Measurements from ENCODE around the gene TSPAN16.

The TSPAN16 gene

DNA sequence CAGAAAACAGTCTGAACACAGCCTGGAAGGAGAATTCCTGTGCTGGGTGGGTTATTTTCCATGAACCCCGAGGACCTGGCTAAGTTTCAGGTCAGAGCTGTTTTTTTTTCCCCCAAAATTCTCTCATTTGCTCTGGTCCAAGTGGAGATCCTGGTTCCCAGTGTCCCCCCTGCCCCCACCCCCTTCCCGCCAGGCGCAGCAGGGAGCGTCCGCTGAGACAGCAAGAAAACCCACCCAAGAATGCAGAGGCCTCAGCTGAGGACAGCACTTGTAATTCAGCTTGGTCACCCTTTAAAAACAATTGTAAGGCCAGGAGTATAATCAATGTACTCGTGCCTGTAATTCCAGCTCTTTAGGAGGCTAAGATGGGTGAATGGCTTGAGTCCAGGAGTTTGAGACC lies 11.4 kb upstream of the TSPAN16 start:
- ATAC-seq (ENCODE audit: insufficient read depth, low read depth) (no peak), DNase-seq (no peak)
- H3K9me3 ChIP-seq (ENCODE audit: insufficient read depth, low read length, severe bottlenecking): no peaks in the 10 kb centered on the region
- no peaks in the 10 kb centered on the region for H3K27me3 ChIP-seq (ENCODE audit: insufficient read depth, low read length, poor library complexity)
- H3K4me1 ChIP-seq (ENCODE audit: insufficient read depth, low read length): peaks cover 20% of the 10 kb centered on the region
- no peak overlapping the region for H3K4me3 ChIP-seq (ENCODE audit: low read depth in 1 of 2, low read length in 2 of 2)
- no peak overlapping the region for H3K9ac ChIP-seq (ENCODE audit: low read depth, low read length)
- H2AFZ ChIP-seq (ENCODE audit: low read depth, low read length): no peak overlapping the region
- H4K20me1 ChIP-seq (ENCODE audit: insufficient read depth, low read length): no peaks in the 10 kb centered on the region
- H3K4me2 ChIP-seq (ENCODE audit: insufficient read depth, low read length): no peak overlapping the region
- no peaks in the 10 kb centered on the region for H3K36me3 ChIP-seq (ENCODE audit: insufficient read depth, low read length)
- H3K79me2 ChIP-seq (ENCODE audit: insufficient read depth, low read length): no peaks in the 10 kb centered on the region
- TF ChIP-seq EZH2 (IDR thresholded peaks at IDR 0.05; ENCODE audit: borderline replicate concordance, low read depth, low read length, severe bottlenecking): no peak
- TF ChIP-seq, protein P1, sequence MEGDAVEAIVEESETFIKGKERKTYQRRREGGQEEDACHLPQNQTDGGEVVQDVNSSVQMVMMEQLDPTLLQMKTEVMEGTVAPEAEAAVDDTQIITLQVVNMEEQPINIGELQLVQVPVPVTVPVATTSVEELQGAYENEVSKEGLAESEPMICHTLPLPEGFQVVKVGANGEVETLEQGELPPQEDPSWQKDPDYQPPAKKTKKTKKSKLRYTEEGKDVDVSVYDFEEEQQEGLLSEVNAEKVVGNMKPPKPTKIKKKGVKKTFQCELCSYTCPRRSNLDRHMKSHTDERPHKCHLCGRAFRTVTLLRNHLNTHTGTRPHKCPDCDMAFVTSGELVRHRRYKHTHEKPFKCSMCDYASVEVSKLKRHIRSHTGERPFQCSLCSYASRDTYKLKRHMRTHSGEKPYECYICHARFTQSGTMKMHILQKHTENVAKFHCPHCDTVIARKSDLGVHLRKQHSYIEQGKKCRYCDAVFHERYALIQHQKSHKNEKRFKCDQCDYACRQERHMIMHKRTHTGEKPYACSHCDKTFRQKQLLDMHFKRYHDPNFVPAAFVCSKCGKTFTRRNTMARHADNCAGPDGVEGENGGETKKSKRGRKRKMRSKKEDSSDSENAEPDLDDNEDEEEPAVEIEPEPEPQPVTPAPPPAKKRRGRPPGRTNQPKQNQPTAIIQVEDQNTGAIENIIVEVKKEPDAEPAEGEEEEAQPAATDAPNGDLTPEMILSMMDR (IDR thresholded peaks at IDR 0.05; ENCODE audit: borderline replicate concordance, extremely low read depth, low read length, poor library complexity, severe bottlenecking): no peak
- no peak overlapping the region for H3K27ac ChIP-seq (ENCODE audit: low read length)

DNA sequence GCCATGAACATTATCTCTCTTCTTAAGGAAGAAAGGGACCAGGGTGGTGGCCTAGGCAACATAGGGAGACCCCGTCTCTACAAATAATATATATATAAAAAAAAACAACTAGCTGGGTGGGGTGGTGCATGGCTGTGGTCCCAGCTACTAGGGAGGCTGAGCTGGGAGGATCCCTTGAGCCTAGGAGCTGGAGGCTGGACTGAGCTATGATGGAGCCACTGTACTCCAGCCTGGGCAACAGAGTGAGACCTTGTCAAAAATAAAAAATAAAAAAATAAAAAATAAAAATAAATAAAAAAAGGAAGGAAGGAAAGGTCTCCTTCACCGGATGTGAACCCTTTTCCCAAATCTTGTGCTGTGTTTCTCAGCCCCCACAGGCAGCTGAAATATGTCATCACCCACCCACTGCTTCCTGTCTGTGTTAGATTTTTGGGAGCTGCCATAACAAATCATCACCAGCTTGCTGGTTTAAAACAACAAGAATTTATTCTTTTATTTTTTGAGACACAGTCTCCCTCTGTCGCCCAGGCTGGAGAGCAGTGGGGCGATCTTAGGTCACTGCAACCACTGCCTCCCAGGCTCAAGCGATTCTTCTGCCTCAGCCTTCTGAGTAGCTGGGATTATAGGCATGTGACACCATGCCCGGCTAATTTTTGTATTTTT lies 9.5 kb upstream of the TSPAN16 start:
- Histone ChIP-seq H3K27me3 (ENCODE audit: insufficient read depth, low read length, poor library complexity) (no peaks in the 10 kb centered on the region), H4K20me1 (ENCODE audit: insufficient read depth, low read length) (no peaks in the 10 kb centered on the region), H2AFZ (ENCODE audit: low read depth, low read length) (no peak overlapping the region), H3K27ac (ENCODE audit: low read length) (no peak overlapping the region), H3K4me1 (ENCODE audit: insufficient read depth, low read length) (peaks cover 7% of the 10 kb centered on the region), H3K4me2 (ENCODE audit: insufficient read depth, low read length) (no peak overlapping the region), H3K9ac (ENCODE audit: low read depth, low read length) (no peak overlapping the region), H3K79me2 (ENCODE audit: insufficient read depth, low read length) (no peaks in the 10 kb centered on the region), H3K9me3 (ENCODE audit: insufficient read depth, low read length, severe bottlenecking) (no peaks in the 10 kb centered on the region), H3K4me3 (ENCODE audit: low read depth in 1 of 2, low read length in 2 of 2) (no peak overlapping the region), H3K36me3 (ENCODE audit: insufficient read depth, low read length) (no peaks in the 10 kb centered on the region)
- ATAC-seq (ENCODE audit: insufficient read depth, low read depth) (no peak), DNase-seq (no peak)
- TF ChIP-seq EZH2 (IDR thresholded peaks at IDR 0.05; ENCODE audit: borderline replicate concordance, low read depth, low read length, severe bottlenecking): no peak
- TF ChIP-seq, protein P1 (IDR thresholded peaks at IDR 0.05; ENCODE audit: borderline replicate concordance, extremely low read depth, low read length, poor library complexity, severe bottlenecking): no peak

DNA sequence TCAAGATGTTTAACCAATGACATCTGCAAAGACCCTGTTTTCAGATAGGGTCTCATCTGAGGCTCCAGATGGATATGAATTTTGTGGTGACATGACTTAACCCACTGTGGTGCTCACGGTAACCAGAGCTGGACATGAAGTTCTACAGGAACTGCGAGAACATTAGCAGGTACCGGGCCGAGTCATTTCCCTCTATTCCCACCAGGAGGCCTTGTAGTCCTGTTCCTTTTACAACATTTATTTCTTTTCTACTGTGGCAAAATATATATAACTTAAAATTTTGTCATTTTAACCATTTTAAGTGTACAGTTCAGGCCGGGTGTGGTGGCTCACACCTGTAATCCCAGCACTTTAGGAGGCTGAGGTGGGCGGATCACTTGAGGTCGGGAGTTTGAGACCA lies 7.6 kb upstream of the TSPAN16 start:
- no peak overlapping the region for H2AFZ ChIP-seq (ENCODE audit: low read depth, low read length)
- no peak overlapping the region for H3K4me2 ChIP-seq (ENCODE audit: insufficient read depth, low read length)
- DNase-seq (no peak), ATAC-seq (ENCODE audit: insufficient read depth, low read depth) (no peak)
- no peaks in the 10 kb centered on the region for H3K27me3 ChIP-seq (ENCODE audit: insufficient read depth, low read length, poor library complexity)
- H3K79me2 ChIP-seq (ENCODE audit: insufficient read depth, low read length): no peaks in the 10 kb centered on the region
- H4K20me1 ChIP-seq (ENCODE audit: insufficient read depth, low read length): no peaks in the 10 kb centered on the region
- H3K4me3 ChIP-seq (ENCODE audit: low read depth in 1 of 2, low read length in 2 of 2): no peak overlapping the region
- no peak overlapping the region for H3K9ac ChIP-seq (ENCODE audit: low read depth, low read length)
- TF ChIP-seq, protein P1 (IDR thresholded peaks at IDR 0.05; ENCODE audit: borderline replicate concordance, extremely low read depth, low read length, poor library complexity, severe bottlenecking): peak; percentile 50
- no peak for TF ChIP-seq EZH2 (IDR thresholded peaks at IDR 0.05; ENCODE audit: borderline replicate concordance, low read depth, low read length, severe bottlenecking)
- H3K9me3 ChIP-seq (ENCODE audit: insufficient read depth, low read length, severe bottlenecking): no peaks in the 10 kb centered on the region
- no peak overlapping the region for H3K27ac ChIP-seq (ENCODE audit: low read length)
- peaks cover 9% of the 10 kb centered on the region for H3K4me1 ChIP-seq (ENCODE audit: insufficient read depth, low read length)
- no peaks in the 10 kb centered on the region for H3K36me3 ChIP-seq (ENCODE audit: insufficient read depth, low read length)

Measured in DND-41 (cell line).